ENCODE data around the gene PREX1. TPM values are rescaled to one million over a fixed set of nuclear protein-coding genes. Genes with fewer than 3 reads are reported as not detected.

The PREX1 gene
- total and polyA plus RNA-seq, 4 donors, result 20.4 to 49.0 (median 42.6) TPM

DNA sequence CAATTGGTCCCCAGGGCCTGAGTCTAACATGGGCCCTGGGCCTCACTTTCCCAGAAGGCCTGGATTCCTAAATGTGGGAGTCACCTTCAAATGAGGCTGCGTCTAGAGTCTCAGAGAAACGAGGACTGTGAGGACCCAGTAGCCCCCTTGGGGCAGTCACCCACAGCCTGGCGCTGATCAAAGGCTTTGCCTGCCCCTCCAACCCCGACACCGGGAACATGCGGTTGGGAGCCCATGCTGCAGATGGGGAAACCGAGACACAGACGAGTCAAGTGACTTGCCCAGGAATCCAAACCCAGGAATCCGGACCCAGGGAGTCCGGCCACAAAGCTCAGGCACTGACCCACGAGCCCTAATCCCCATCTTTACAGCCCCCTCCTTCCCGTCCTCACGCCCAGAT is 209.7 kb downstream of the PREX1 start:
- Histone ChIP-seq H3K4me3 (ENCODE audit: low read length in 2 of 2) (no peak overlapping the region), H3K9me3 (ENCODE audit: control insufficient read depth, low read length) (no peaks in the 10 kb centered on the region), H3K36me3 (ENCODE audit: control insufficient read depth in 1 of 2, insufficient read depth in 2 of 2, low read length in 1 of 2) (no peaks in the 10 kb centered on the region), H3K4me1 (ENCODE audit: control insufficient read depth in 1 of 2, insufficient read depth in 2 of 2, low read length in 2 of 2) (no peaks in the 10 kb centered on the region), H3K27ac (ENCODE audit: low read depth in 1 of 2, low read length in 2 of 2) (no peak overlapping the region), H3K27me3 (ENCODE audit: control insufficient read depth in 1 of 2, insufficient read depth in 2 of 2, low read length in 1 of 2) (no peaks in the 10 kb centered on the region)
- ATAC-seq (ENCODE audit: low FRiP score) (no peak), DNase-seq (peak; percentile 40 to 55)
- 88 to 90% methylated on average over 13 of the region's 13 CpGs for WGBS, 2 donors
- intact Hi-C loops (cut with DNase I), result no loop called here

DNA sequence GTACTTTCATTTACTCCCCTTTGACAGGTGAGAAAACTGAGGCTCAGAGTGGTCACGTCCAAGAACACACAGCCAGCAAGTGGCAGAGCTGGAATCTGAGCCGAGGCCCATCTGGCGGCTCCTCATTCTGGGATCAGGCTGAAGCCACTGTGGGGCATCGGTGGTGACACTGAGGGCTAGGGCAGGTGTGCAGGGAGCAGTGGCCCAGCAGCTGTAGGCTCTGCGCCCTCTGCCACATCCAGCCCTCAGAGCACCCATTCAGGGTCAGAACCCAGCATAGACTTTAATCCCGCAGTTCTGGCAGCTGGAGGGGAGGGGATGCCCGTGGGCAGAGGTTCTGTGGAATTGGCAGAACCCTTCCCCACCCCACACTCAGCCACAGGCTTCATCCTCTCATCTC is 210.3 kb downstream of the PREX1 start:
- no peak overlapping the region for H3K4me3 ChIP-seq (ENCODE audit: low read length in 2 of 2)
- WGBS, 2 donors, result 90 to 92% methylated on average over 7 of the region's 7 CpGs
- ATAC-seq (ENCODE audit: low FRiP score), result no peak
- H3K9me3 ChIP-seq (ENCODE audit: control insufficient read depth, low read length), result no peaks in the 10 kb centered on the region
- H3K36me3 ChIP-seq (ENCODE audit: control insufficient read depth in 1 of 2, insufficient read depth in 2 of 2, low read length in 1 of 2), result no peaks in the 10 kb centered on the region
- no peaks in the 10 kb centered on the region for H3K4me1 ChIP-seq (ENCODE audit: control insufficient read depth in 1 of 2, insufficient read depth in 2 of 2, low read length in 2 of 2)
- intact Hi-C loops (cut with DNase I), result no loop called here
- peak; percentile 19 to 71 for DNase-seq
- no peaks in the 10 kb centered on the region for H3K27me3 ChIP-seq (ENCODE audit: control insufficient read depth in 1 of 2, insufficient read depth in 2 of 2, low read length in 1 of 2)
- H3K27ac ChIP-seq (ENCODE audit: low read depth in 1 of 2, low read length in 2 of 2), result no peak overlapping the region

DNA sequence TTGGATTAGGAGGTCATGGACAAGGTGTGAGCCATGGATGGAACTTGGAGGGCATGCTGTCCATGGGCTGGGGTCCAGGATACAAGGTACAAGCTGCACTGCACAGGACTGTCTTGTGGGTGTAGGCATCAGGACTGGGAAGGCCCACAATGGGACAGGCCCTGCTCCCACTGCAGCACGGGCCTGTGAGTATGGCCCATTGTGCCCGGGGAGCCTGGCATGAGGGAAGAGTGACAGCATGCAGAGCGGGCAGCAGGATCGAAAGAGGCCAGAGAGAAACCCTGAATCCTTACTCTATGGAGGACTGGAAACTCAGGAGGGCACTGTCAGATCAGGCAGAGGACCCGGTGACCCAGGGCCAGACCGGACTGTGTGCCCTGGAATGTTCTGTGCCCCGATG is 211.3 kb downstream of the PREX1 start:
- peak; percentile 7 to 62 for DNase-seq
- H3K27me3 ChIP-seq (ENCODE audit: control insufficient read depth in 1 of 2, insufficient read depth in 2 of 2, low read length in 1 of 2), result no peaks in the 10 kb centered on the region
- H3K36me3 ChIP-seq (ENCODE audit: control insufficient read depth in 1 of 2, insufficient read depth in 2 of 2, low read length in 1 of 2), result no peaks in the 10 kb centered on the region
- whole genome bisulfite sequencing, 2 donors, result 89 to 95% methylated on average over 7 of the region's 7 CpGs
- intact Hi-C loops (cut with DNase I), result no loop called here
- H3K9me3 ChIP-seq (ENCODE audit: control insufficient read depth, low read length), result no peaks in the 10 kb centered on the region
- H3K4me3 ChIP-seq (ENCODE audit: low read length in 2 of 2), result no peak overlapping the region
- no peak overlapping the region for H3K27ac ChIP-seq (ENCODE audit: low read depth in 1 of 2, low read length in 2 of 2)
- no peak for ATAC-seq (ENCODE audit: low FRiP score)
- H3K4me1 ChIP-seq (ENCODE audit: control insufficient read depth in 1 of 2, insufficient read depth in 2 of 2, low read length in 2 of 2), result no peaks in the 10 kb centered on the region

DNA sequence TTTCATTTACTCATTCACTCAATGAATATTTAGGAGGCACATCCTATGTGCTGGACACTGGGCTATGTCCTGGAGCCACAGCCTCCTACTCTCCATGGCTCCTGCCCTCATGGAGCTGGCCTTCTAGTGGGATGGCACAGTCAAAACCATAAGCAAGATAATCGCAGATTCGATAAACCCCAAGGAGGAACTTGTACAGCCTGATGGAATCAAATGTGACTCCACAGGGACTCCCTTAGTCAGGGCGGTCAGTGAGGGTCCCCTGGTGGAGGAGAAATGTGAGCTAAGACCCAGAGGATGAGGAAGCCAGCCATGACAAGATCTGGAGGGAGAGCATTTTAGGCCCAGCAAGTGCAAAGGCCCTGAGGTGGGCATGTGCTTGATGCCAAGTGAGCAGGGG is 211.9 kb downstream of the PREX1 start:
- intact Hi-C loops (cut with DNase I), result no loop called here
- ATAC-seq (ENCODE audit: low FRiP score) (no peak), DNase-seq (peak; percentile 9 to 34)
- H3K27me3 ChIP-seq (ENCODE audit: control insufficient read depth in 1 of 2, insufficient read depth in 2 of 2, low read length in 1 of 2), result no peaks in the 10 kb centered on the region
- 80 to 83% methylated on average over 3 of the region's 3 CpGs for WGBS, 2 donors
- no peaks in the 10 kb centered on the region for H3K9me3 ChIP-seq (ENCODE audit: control insufficient read depth, low read length)
- no peak overlapping the region for H3K4me3 ChIP-seq (ENCODE audit: low read length in 2 of 2)
- H3K27ac ChIP-seq (ENCODE audit: low read depth in 1 of 2, low read length in 2 of 2), result no peak overlapping the region
- no peaks in the 10 kb centered on the region for H3K36me3 ChIP-seq (ENCODE audit: control insufficient read depth in 1 of 2, insufficient read depth in 2 of 2, low read length in 1 of 2)
- no peaks in the 10 kb centered on the region for H3K4me1 ChIP-seq (ENCODE audit: control insufficient read depth in 1 of 2, insufficient read depth in 2 of 2, low read length in 2 of 2)

DNA sequence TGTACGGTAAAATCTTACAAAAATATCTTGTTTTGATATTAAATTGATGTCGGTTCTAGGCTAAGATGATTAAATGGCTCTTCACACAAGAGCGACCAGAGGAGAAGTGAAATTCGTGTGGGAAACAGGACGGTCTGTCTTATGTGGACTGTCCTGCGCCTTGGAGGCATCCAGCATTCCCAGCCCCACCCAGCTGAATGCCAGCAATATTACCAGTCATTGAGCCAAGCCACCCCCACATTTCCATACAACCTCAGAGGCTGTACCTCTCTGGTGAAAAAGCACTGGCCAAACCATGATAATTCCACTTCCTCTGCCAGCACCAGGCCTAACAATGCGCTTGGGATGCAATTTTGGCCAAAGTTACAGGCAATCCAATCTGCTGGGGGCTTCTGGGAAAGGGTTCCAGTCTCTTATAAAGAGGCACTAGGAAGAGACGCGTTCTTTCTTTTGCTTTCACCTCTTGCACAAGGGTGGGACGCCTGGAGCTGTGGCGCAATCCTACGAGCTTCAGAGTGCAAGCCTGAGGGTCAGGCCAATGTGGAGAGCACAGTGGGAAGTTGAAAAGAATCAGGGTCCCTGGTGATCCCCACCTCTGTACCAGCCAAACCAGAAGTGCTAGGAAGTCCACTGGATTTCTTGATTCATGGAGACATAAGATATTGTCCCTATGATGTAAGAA is 213.1 kb downstream of the PREX1 start:
- no peaks in the 10 kb centered on the region for H3K27me3 ChIP-seq (ENCODE audit: control insufficient read depth in 1 of 2, insufficient read depth in 2 of 2, low read length in 1 of 2)
- 90 to 92% methylated on average over 12 of the region's 12 CpGs for WGBS, 2 donors
- H3K9me3 ChIP-seq (ENCODE audit: control insufficient read depth, low read length), result no peaks in the 10 kb centered on the region
- no peaks in the 10 kb centered on the region for H3K36me3 ChIP-seq (ENCODE audit: control insufficient read depth in 1 of 2, insufficient read depth in 2 of 2, low read length in 1 of 2)
- DNase-seq, result peak; percentile 8 to 26
- no peak overlapping the region for H3K4me3 ChIP-seq (ENCODE audit: low read length in 2 of 2)
- H3K4me1 ChIP-seq (ENCODE audit: control insufficient read depth in 1 of 2, insufficient read depth in 2 of 2, low read length in 2 of 2), result no peaks in the 10 kb centered on the region
- no peak for ATAC-seq (ENCODE audit: low FRiP score)
- no peak overlapping the region for H3K27ac ChIP-seq (ENCODE audit: low read depth in 1 of 2, low read length in 2 of 2)
- intact Hi-C loops (cut with DNase I), result no loop called here

DNA sequence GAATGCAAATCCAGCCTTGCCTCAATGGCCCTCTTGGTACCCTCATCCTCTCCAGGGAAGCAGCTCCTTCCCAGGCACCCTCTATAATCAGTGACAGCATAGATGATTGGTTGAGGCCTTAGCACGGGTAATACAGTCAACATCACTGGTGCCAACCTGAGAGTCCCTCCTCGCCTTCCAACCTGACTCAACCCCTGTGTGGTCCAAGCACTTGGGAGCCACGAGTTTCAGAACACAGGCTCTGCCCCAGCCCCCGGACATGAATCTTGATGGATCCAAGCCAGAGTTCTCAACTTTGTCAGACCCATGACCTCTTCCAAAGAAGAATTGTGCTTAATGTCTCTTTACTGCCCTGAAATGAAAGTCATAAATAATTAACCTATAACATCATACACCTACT is 213.9 kb downstream of the PREX1 start:
- intact Hi-C loops (cut with DNase I), result no loop called here
- ATAC-seq (ENCODE audit: low FRiP score) (no peak), DNase-seq (peak; percentile 14 to 21)

DNA sequence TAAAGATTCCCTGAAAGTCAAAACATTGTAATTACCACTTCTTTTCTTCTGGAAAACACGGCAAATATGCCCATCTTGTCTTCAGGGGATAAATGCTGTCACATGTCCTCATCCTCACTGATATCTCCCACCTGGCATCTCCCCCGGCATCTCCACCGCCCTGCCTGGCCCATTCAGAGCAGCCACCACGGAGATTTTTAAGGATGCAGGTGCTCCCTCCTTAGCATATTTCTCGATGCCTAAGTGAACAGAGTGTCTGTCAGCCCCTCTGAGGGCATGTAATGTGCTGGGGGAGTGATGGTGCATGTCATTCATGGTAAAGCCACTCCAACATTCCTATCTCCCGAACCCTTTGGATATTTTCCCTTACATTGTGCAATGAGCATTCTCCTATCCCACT is 215.5 kb downstream of the PREX1 start:
- 84 to 86% methylated on average over 6 of the region's 6 CpGs for WGBS, 2 donors
- DNase-seq, result peak in 1 of 2 donors; percentile 35
- no peaks in the 10 kb centered on the region for H3K4me1 ChIP-seq (ENCODE audit: control insufficient read depth in 1 of 2, insufficient read depth in 2 of 2, low read length in 2 of 2)
- H3K27ac ChIP-seq (ENCODE audit: low read depth in 1 of 2, low read length in 2 of 2), result no peak overlapping the region
- no peaks in the 10 kb centered on the region for H3K9me3 ChIP-seq (ENCODE audit: control insufficient read depth, low read length)
- ATAC-seq (ENCODE audit: low FRiP score), result no peak
- H3K36me3 ChIP-seq (ENCODE audit: control insufficient read depth in 1 of 2, insufficient read depth in 2 of 2, low read length in 1 of 2), result no peaks in the 10 kb centered on the region
- H3K27me3 ChIP-seq (ENCODE audit: control insufficient read depth in 1 of 2, insufficient read depth in 2 of 2, low read length in 1 of 2), result no peaks in the 10 kb centered on the region
- H3K4me3 ChIP-seq (ENCODE audit: low read length in 2 of 2), result no peak overlapping the region
- intact Hi-C loops (cut with DNase I), result no loop called here

More for the DNA sequence above, 213.9 kb downstream of the PREX1 start:
- Histone ChIP-seq H3K4me3 (ENCODE audit: low read length in 2 of 2) (no peak overlapping the region), H3K9me3 (ENCODE audit: control insufficient read depth, low read length) (no peaks in the 10 kb centered on the region), H3K4me1 (ENCODE audit: control insufficient read depth in 1 of 2, insufficient read depth in 2 of 2, low read length in 2 of 2) (no peaks in the 10 kb centered on the region), H3K36me3 (ENCODE audit: control insufficient read depth in 1 of 2, insufficient read depth in 2 of 2, low read length in 1 of 2) (no peaks in the 10 kb centered on the region), H3K27me3 (ENCODE audit: control insufficient read depth in 1 of 2, insufficient read depth in 2 of 2, low read length in 1 of 2) (no peaks in the 10 kb centered on the region), H3K27ac (ENCODE audit: low read depth in 1 of 2, low read length in 2 of 2) (no peak overlapping the region)
- 63 to 65% methylated on average over 4 of the region's 4 CpGs for WGBS, 2 donors

DNA sequence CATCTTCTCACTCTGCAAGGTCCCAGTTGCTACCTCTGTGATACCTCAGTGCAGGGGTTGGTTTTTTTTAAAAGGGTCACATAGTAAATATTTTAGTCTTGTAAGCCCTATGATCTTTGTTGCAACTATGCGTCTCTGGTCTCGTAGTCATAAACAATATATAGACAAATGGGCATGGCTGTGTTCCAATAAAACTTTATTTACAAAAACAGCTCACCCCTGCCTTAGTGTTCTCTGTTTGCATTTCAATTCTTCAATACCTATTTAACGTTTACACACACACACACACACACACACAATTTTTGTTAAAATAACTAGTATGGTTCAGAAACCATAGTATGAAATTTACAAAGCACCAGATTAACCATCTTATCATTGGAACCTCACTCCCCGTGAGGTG is 216.8 kb downstream of the PREX1 start:
- no peaks in the 10 kb centered on the region for H3K36me3 ChIP-seq (ENCODE audit: control insufficient read depth in 1 of 2, insufficient read depth in 2 of 2, low read length in 1 of 2)
- no peak for ATAC-seq (ENCODE audit: low FRiP score)
- intact Hi-C loops (cut with DNase I), result no loop called here
- no peaks in the 10 kb centered on the region for H3K27me3 ChIP-seq (ENCODE audit: control insufficient read depth in 1 of 2, insufficient read depth in 2 of 2, low read length in 1 of 2)
- H3K27ac ChIP-seq (ENCODE audit: low read depth in 1 of 2, low read length in 2 of 2), result no peak overlapping the region
- no peaks in the 10 kb centered on the region for H3K9me3 ChIP-seq (ENCODE audit: control insufficient read depth, low read length)
- no peak for DNase-seq
- H3K4me3 ChIP-seq (ENCODE audit: low read length in 2 of 2), result no peak overlapping the region
- WGBS, 2 donors, result 80 to 81% methylated on average over 4 of the region's 4 CpGs
- H3K4me1 ChIP-seq (ENCODE audit: control insufficient read depth in 1 of 2, insufficient read depth in 2 of 2, low read length in 2 of 2), result no peaks in the 10 kb centered on the region

DNA sequence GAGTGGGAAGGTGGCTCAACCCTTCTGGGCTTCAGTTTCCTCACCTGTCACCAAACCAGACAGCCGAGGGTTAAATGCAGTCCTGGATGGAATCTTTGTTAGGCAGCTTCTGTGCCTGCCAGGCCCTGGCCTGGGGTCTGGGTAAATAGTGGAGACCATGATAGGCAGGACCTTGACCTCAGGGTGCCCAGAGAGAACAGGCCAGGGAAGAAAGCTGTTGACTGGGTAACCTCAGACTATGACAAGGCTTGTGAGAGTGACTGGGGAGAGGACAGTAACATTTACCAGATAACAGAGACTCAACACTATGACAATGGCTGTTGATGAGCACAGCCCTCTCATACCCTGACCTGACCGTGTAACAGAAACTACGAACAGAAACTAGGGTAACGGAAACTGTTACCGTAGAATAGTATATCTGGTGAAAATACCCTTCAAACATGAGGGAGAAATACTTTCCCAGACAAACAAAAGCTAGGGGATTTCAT is 218.3 kb downstream of the PREX1 start:
- no peaks in the 10 kb centered on the region for H3K27me3 ChIP-seq (ENCODE audit: control insufficient read depth in 1 of 2, insufficient read depth in 2 of 2, low read length in 1 of 2)
- ATAC-seq (ENCODE audit: low FRiP score) (no peak), DNase-seq (peak in 1 of 2 donors; percentile 17)
- H3K4me1 ChIP-seq (ENCODE audit: control insufficient read depth in 1 of 2, insufficient read depth in 2 of 2, low read length in 2 of 2), result no peaks in the 10 kb centered on the region
- 76 to 77% methylated on average over 5 of the region's 5 CpGs for WGBS, 2 donors
- intact Hi-C loops (cut with DNase I), result no loop called here
- no peak overlapping the region for H3K27ac ChIP-seq (ENCODE audit: low read depth in 1 of 2, low read length in 2 of 2)
- H3K9me3 ChIP-seq (ENCODE audit: control insufficient read depth, low read length), result no peaks in the 10 kb centered on the region
- no peaks in the 10 kb centered on the region for H3K36me3 ChIP-seq (ENCODE audit: control insufficient read depth in 1 of 2, insufficient read depth in 2 of 2, low read length in 1 of 2)
- no peak overlapping the region for H3K4me3 ChIP-seq (ENCODE audit: low read length in 2 of 2)
